H9 (cell line): ENCODE measurements around the gene IL18BP. TPM values are rescaled to one million over a fixed set of nuclear protein-coding genes. Genes with fewer than 3 reads are reported as not detected.

Experiments
- DNase-seq: peaks from one replicate; pipeline ENCODE4 v3.0.0-alpha.2; 2017
- H2AFZ ChIP-seq: one replicate; pipeline ENCODE4 v1.6.1; 2013; ENCODE audit warnings: mild to moderate bottlenecking, low read length, control low read depth, moderate library complexity
- H2AK5ac ChIP-seq: 2 replicates; pipeline ENCODE4 v1.6.1; 2013; ENCODE audit warnings: low read length, control low read depth, mixed read lengths; ENCODE audit not compliant: insufficient read length
- H2BK120ac ChIP-seq: one replicate; pipeline ENCODE4 v1.6.1; 2013; ENCODE audit warnings: low read depth, mild to moderate bottlenecking, low read length, control low read depth, inconsistent platforms; ENCODE audit not compliant: poor library complexity, severe bottlenecking
- H2BK12ac ChIP-seq: 2 replicates; pipeline ENCODE4 v1.6.1; 2013; ENCODE audit warnings: low read length, control low read depth, mixed read lengths, low read depth; ENCODE audit not compliant: insufficient read length
- H2BK15ac ChIP-seq: 2 replicates; pipeline ENCODE4 v1.6.1; 2013; ENCODE audit warnings: low read depth, low read length, control low read depth
- H2BK20ac ChIP-seq: one replicate; pipeline ENCODE4 v1.6.1; 2013; ENCODE audit warnings: low read depth, mild to moderate bottlenecking, low read length, control low read depth, inconsistent platforms; ENCODE audit not compliant: poor library complexity, severe bottlenecking
- H2BK5ac ChIP-seq: 2 replicates; pipeline ENCODE4 v1.6.1; 2013; ENCODE audit warnings: low read length, control low read depth, mixed read lengths; ENCODE audit not compliant: insufficient read length
- H3K14ac ChIP-seq: 2 replicates; pipeline ENCODE4 v1.6.1; 2013; ENCODE audit warnings: low read length, control low read depth; ENCODE audit not compliant: insufficient read depth
- H3K18ac ChIP-seq: 2 replicates; pipeline ENCODE4 v1.6.1; 2013; ENCODE audit warnings: low read depth, mild to moderate bottlenecking, mixed read lengths, low read length, control low read depth; ENCODE audit not compliant: insufficient read length
- H3K23ac ChIP-seq: 2 replicates; pipeline ENCODE4 v1.6.1; 2013; ENCODE audit warnings: low read length, control low read depth, mixed read lengths, low read depth; ENCODE audit not compliant: insufficient read length
- H3K23me2 ChIP-seq: 2 replicates; pipeline ENCODE4 v1.6.1; 2013; ENCODE audit warnings: low read depth, mild to moderate bottlenecking, mixed read lengths, low read length, control low read depth; ENCODE audit not compliant: insufficient read length, poor library complexity, severe bottlenecking
- H3K27ac ChIP-seq: 2 replicates; pipeline ENCODE4 v1.5.1; 2013; ENCODE audit warnings: low read length, control low read depth, mixed read lengths, low read depth; ENCODE audit not compliant: insufficient read length
- H3K27me3 ChIP-seq: 2 replicates; pipeline ENCODE4 v1.6.1; 2013; ENCODE audit warnings: low read length, control low read depth, inconsistent platforms; ENCODE audit not compliant: insufficient read depth
- H3K4ac ChIP-seq: 2 replicates; pipeline ENCODE4 v1.6.1; 2013; ENCODE audit warnings: low read depth, mild to moderate bottlenecking, control low read depth, inconsistent platforms, low read length, moderate library complexity
- H3K4me1 ChIP-seq: 2 replicates; pipeline ENCODE4 v1.6.1; 2013; ENCODE audit warnings: low read length, control low read depth, inconsistent platforms; ENCODE audit not compliant: insufficient read depth
- H3K4me2 ChIP-seq: 2 replicates; pipeline ENCODE4 v1.6.1; 2013; ENCODE audit warnings: low read length, control low read depth, mixed read lengths; ENCODE audit not compliant: insufficient read length, insufficient read depth
- H3K56ac ChIP-seq: 2 replicates; pipeline ENCODE4 v1.6.1; 2013; ENCODE audit warnings: low read depth, mild to moderate bottlenecking, mixed read lengths, low read length, control low read depth; ENCODE audit not compliant: insufficient read length
- H3K79me1 ChIP-seq: 2 replicates; pipeline ENCODE4 v1.6.1; 2013; ENCODE audit warnings: low read depth, mild to moderate bottlenecking, moderate library complexity, low read length, control low read depth, inconsistent platforms; ENCODE audit not compliant: insufficient read depth, poor library complexity, severe bottlenecking
- H3K79me2 ChIP-seq: 2 replicates; pipeline ENCODE4 v1.6.1; 2013; ENCODE audit warnings: low read length, control low read depth, inconsistent platforms; ENCODE audit not compliant: insufficient read depth
- H3K9ac ChIP-seq: 2 replicates; pipeline ENCODE4 v1.6.1; 2013; ENCODE audit warnings: low read length, control low read depth, mixed read lengths; ENCODE audit not compliant: insufficient read length; ENCODE audit errors: extremely low read depth
- H3K9me3 ChIP-seq: one replicate; pipeline ENCODE4 v1.6.1; 2013; ENCODE audit warnings: low read depth, low read length, inconsistent platforms; ENCODE audit not compliant: control insufficient read depth
- H3T11ph ChIP-seq: one replicate; pipeline ENCODE4 v1.6.1; 2013; ENCODE audit warnings: mild to moderate bottlenecking, low read length, control low read depth, inconsistent platforms
- H4K20me1 ChIP-seq: one replicate; pipeline ENCODE4 v1.6.1; 2013; ENCODE audit not compliant: control insufficient read depth, insufficient read length, insufficient read depth
- H4K5ac ChIP-seq: 2 replicates; pipeline ENCODE4 v1.6.1; 2013; ENCODE audit warnings: low read depth, mild to moderate bottlenecking, mixed read lengths, low read length, control low read depth; ENCODE audit not compliant: insufficient read length
- H4K8ac ChIP-seq: replicated peaks from 2 replicates; pipeline ENCODE4 v1.6.1; 2013; ENCODE audit warnings: low read length, control low read depth, mixed read lengths, low read depth; ENCODE audit not compliant: insufficient read length
- H4K91ac ChIP-seq: 2 replicates; pipeline ENCODE4 v1.6.1; 2013; ENCODE audit warnings: low read depth, mild to moderate bottlenecking, moderate library complexity, mixed read lengths, low read length, control low read depth; ENCODE audit not compliant: insufficient read length
- H3K27ac Mint-ChIP-seq, 3 experiments: 2 replicates in 2 of 3; 3 replicates in 1 of 3; pipeline ENCODE4 v1.8.0; 2020 to 2021; ENCODE audit warnings: mixed read lengths in 3 of 3, mild to moderate bottlenecking in 1 of 3, moderate library complexity in 1 of 3
- H3K27me3 Mint-ChIP-seq: 2 replicates; pipeline ENCODE4 v1.8.0; 2021; ENCODE audit warnings: low read depth, mild to moderate bottlenecking, moderate library complexity, mixed read lengths
- H3K36me3 Mint-ChIP-seq, 3 experiments: 2 replicates in 2 of 3; 3 replicates in 1 of 3; pipeline ENCODE4 v1.8.0; 2020 to 2021; ENCODE audit warnings: low read depth in 3 of 3, mixed read lengths in 3 of 3; ENCODE audit not compliant: insufficient read depth in 1 of 3
- H3K4me1 Mint-ChIP-seq, 2 experiments: 2 replicates each; pipeline ENCODE4 v1.8.0; 2020; ENCODE audit warnings: mixed read lengths in 2 of 2
- H3K4me3 Mint-ChIP-seq, 2 experiments: 2 replicates in 1 of 2; 3 replicates in 1 of 2; pipeline ENCODE4 v1.8.0; 2020 to 2021; ENCODE audit warnings: mild to moderate bottlenecking in 2 of 2, mixed read lengths in 2 of 2, moderate library complexity in 1 of 2
- H3K9me3 Mint-ChIP-seq, 2 experiments: 2 replicates in 1 of 2; 3 replicates in 1 of 2; pipeline ENCODE4 v1.8.0; 2020; ENCODE audit warnings: mild to moderate bottlenecking in 2 of 2, mixed read lengths in 2 of 2, moderate library complexity in 1 of 2
- WGBS: extraction: QIAGEN DNeasy Blood & Tissue Kit; methylation state at CpG from one replicate; pipeline ENCODE4 v1.1.7; 2013; ENCODE audit warnings: missing lambda C conversion rate, low lambda C conversion rate, mixed read lengths; ENCODE audit not compliant: insufficient read length; ENCODE audit errors: extremely low coverage; 5-methylcytosine and 5-hydroxymethylcytosine counted together
- total RNA-seq: library from RNA; stranded (reverse); gene quantifications from 2 replicates; pipeline ENCODE4 v1.2.1, GENCODE V29; 2021
- TF ChIP-seq, protein P1 (sequence below): fragments of 200-600 bp; sonication (generic); conservative IDR thresholded peaks from 3 replicates; pipeline ENCODE4 v1.8.0; 2021; ENCODE audit warnings: antibody characterized with exemption, mild to moderate bottlenecking

The IL18BP gene
- total RNA-seq, 1 experiment from 2014 or later = 10.2 TPM

DNA sequence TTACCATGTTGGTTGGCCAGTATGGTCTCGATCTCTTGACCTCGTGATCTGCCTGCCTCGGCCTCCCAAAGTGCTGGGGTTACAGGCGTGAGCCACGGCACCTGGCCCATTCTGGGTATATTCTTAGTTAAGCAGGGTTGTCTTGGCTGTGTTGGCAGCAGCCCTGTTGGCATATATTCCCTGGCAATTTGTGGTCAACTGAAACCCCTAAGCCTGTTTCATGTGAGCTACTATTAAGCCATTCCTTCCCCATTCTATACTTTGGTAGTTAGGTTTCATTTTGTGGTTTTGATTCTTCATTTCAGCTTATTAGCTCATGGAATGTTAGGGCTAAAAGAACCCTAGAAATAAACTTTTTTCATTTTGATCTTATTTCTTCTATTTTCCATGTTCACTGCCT is 22.2 kb upstream of the IL18BP start:
- Histone ChIP-seq H3K79me1 (no peaks in the 10 kb centered on the region), H4K8ac (no peak overlapping the region), H3T11ph (no peak overlapping the region), H3K23ac (no peak overlapping the region), H4K5ac (no peak overlapping the region), H3K79me2 (no peaks in the 10 kb centered on the region), H2AFZ (no peak overlapping the region), H2BK120ac (no peak overlapping the region), H4K20me1 (no peaks in the 10 kb centered on the region), H3K4me1 (no peaks in the 10 kb centered on the region), H3K18ac (no peak overlapping the region), H3K27me3 (no peaks in the 10 kb centered on the region), H3K4ac (no peak overlapping the region), H3K9me3 (no peaks in the 10 kb centered on the region), H2BK5ac (no peak overlapping the region), H3K14ac (no peak overlapping the region), H2BK12ac (no peak overlapping the region), H3K4me2 (no peak overlapping the region), H3K9ac (no peak overlapping the region), H4K91ac (no peak overlapping the region), H3K56ac (no peak overlapping the region), H3K23me2 (no peaks in the 10 kb centered on the region), H2BK20ac (no peak overlapping the region), H2AK5ac (no peak overlapping the region), H2BK15ac (no peak overlapping the region), H3K27ac (no peak overlapping the region)
- TF ChIP-seq, protein P1, sequence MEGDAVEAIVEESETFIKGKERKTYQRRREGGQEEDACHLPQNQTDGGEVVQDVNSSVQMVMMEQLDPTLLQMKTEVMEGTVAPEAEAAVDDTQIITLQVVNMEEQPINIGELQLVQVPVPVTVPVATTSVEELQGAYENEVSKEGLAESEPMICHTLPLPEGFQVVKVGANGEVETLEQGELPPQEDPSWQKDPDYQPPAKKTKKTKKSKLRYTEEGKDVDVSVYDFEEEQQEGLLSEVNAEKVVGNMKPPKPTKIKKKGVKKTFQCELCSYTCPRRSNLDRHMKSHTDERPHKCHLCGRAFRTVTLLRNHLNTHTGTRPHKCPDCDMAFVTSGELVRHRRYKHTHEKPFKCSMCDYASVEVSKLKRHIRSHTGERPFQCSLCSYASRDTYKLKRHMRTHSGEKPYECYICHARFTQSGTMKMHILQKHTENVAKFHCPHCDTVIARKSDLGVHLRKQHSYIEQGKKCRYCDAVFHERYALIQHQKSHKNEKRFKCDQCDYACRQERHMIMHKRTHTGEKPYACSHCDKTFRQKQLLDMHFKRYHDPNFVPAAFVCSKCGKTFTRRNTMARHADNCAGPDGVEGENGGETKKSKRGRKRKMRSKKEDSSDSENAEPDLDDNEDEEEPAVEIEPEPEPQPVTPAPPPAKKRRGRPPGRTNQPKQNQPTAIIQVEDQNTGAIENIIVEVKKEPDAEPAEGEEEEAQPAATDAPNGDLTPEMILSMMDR = no peak
- H3K27me3 Mint-ChIP-seq = no peaks in the 10 kb centered on the region
- H3K36me3 Mint-ChIP-seq = peaks cover 9 to 25% (median 16%) of the 10 kb centered on the region in 3 experiments
- H3K4me1 Mint-ChIP-seq = peaks cover 2% of the 10 kb centered on the region in 2 experiments; a peak in 2 of 4 replicates
- DNase-seq = no peak
- H3K27ac Mint-ChIP-seq = no peak overlapping the region
- no CpG with 5 or more reads among the region's 5 CpGs for WGBS
- H3K4me3 Mint-ChIP-seq = no peak overlapping the region
- no peaks in the 10 kb centered on the region for H3K9me3 Mint-ChIP-seq
